Activated naive CD4-positive, alpha-beta T cell treated with anti-CD3 and anti-CD28 coated beads, Interleukin-2, amount 50 U/mL, for 16 hours (primary cell): ENCODE measurements around the gene BEND6.

Experiments
- DNase-seq: peaks from one replicate; pipeline ENCODE4 v3.0.0-alpha.2; 2020

BEND6 gene

GRCh38 chr6:56954403-56955170, at the start of gene BEND6:
BEND6 (plus strand) TSS chr6:56955107; CDS start chr6:56981811, 26,704 bp downstream.
- DNase-seq = peak; percentile 52

- DNase-seq = no peak
Observed at GRCh38 chr6:56905378-56905777, 49.5 kb upstream of the BEND6 start.

DNA sequence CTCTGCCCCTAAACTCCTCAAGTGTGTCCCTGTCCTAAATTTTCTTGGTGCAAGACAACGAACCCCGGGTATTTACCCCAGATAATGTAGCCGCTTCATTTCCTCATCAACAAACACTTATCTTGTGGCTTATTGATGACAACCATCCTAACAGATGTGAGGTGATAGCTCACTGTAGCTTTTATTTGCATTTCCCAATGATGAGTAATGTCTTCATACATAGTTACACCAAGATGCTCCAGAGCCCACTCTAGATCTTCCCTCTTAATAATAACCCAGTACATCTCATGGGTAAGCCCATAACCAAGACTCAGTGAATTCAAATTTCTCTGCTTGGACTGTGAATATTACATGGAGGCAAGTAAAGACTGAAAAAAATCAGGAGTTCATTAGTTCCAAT, 48.2 kb upstream of the BEND6 start:
- no peak for DNase-seq

DNA sequence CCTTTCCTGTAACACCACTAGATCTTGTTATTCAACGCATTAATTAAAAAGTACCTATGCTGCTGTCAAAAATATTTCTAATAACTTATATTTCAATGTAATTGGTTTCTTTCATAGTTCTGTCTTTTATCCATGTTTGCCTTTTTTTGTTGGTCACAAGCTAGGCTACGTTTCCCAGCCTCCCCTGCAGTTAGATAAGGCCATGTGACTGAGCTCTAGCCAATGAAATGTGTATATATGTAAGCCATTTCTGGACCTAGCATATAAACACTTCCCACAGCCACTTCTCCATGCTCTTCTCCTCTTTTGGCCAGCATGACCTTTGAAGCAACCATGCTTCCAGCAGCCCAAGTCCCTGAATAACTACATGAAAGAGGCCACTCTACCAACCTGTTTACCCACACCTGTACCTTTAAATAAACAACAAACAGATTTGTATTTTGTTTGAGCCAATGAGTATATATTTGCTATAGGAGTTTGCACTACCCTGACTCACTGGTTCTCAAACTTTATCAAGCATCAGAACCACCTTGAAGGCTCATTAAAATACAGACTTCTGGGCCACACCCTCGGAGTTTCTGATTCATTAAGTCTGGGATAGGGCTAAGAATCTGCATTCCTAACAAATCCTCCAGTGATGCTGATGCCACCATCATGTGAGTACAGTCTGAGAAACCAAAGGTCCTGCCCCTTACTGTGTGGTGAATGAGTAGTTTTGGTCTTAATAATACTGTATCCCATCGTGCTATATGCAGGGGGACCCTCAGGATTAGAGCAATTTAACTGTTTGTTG, 45.6 kb upstream of the BEND6 start:
- DNase-seq = no peak

GRCh38 chr6:56911847-56912246, 43.1 kb upstream of the BEND6 start:
- no peak for DNase-seq

DNA sequence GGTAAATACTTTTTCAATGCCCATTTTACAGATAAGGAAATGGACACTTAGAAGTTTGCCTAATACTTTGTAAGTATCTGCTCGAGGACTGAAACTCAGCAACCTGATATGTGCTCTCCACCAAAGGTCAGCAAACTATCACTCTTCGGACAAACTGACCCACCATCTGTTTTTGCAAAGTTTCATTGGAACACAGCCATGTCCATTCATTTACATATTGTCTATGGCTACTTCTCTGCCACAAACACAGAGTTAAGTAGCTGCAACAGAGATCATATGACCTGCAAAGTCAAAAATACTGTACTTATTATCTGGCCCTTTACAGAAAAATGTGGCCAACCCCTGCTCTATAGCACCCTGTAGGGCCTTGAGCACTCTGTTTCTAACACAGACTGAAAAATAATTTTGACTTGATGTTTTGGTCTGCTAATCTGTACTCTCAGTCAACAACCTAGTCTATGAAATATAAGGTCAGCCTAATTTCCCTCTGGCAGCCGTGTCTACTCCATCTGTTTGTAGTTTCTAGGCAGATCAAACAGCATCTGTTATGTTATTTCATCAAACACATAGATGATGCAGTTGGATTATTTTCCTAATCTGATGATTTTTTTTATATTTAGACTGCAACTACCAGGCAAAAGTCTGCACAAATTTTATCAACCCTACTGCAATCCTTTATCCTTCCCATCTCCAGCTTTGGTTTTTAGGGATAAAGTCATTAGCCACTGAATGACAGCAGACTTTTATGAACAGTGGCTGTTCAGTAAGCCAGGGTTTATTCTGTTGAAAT, 41.4 kb upstream of the BEND6 start:
- no peak for DNase-seq

GRCh38 chr6:56914798-56915658, 39.9 kb upstream of the BEND6 start:
- DNase-seq = no peak

- no peak for DNase-seq
Observed at GRCh38 chr6:56915832-56916231, 39.1 kb upstream of the BEND6 start.

DNA sequence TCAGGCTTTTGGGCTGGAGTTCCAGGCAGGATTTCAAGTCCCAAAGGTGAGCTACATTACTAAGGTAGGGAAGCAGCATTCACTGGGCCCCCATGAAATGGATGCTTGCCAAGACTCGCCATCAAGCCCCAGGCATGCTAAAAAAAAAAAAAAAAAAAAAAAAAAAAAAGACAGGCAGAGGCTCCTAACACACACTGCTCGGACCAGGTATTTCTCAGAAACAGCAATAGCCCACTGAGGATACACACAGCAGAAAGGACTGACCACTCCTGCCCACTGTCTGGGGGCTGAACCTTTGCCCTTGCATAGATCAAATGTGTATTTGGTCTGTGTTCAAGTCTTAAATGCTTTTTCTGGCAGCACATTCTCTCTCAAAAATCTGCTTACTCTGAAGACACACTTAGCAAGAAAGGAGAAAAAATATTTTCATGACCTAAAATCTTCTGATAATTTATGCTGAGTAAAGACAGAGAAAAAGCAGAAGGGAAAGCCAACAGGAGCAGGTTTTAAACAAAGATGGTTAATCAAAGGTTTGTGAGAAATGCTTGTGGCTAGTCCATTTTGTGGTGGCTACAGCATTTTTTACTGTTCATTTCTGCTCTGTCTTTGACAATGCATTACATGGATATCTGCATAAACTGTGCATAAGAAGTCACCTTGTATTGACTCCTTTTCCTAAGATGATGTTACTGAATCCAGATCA, 37.9 kb upstream of the BEND6 start:
- DNase-seq = no peak

GRCh38 chr6:56922645-56923044, 32.3 kb upstream of the BEND6 start:
- no peak for DNase-seq

- no peak for DNase-seq
Observed at GRCh38 chr6:56923565-56923964, 31.3 kb upstream of the BEND6 start.

DNA sequence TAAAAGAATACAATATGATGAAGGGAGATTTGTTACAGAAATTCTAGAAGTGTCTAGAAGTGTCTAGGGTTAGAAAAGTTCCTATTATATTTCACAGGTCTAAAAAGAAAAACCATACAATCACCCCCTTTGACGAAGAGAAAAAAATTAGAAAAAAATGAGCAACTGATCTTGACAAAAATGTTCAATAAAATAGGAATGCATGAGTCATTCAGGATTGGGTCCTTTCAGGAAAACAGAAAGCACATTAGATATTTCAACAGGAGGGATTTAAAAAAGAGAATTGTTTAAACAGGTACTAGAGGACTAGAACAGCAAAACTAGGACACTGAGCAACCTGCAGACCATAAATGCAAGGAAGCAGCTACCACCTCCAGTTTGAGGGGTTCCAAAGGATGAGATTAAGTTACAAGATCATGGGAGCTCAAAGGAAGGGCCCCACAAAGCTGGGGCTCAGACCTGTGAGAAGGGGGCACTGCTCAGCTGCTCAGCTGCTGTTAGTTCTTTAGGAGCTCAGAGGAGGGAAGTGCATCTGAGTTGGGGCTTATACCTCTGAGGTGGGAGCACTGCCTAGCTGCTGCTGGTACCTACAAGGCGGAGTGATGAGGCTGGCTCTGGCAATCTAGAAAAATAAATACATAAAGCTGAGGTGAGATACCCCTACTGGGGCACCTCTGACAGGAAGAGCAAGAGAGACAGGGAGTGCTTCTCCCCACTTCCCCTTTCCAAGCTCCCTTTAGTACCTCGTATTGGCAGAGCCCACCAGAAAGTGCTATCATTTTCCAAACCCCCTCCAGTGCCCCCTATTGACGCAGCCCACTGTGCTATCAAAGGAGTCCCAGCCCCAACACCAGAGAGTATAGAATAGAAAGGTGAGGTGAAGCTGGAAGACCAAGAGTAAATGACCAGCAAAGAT, 27.1 kb upstream of the BEND6 start:
- no peak for DNase-seq

- DNase-seq = no peak
Observed at GRCh38 chr6:56930846-56931245, 24.1 kb upstream of the BEND6 start.

GRCh38 chr6:56932910-56933477, 21.9 kb upstream of the BEND6 start:
- no peak for DNase-seq

- no peak for DNase-seq
Observed at GRCh38 chr6:56933650-56934049, 21.3 kb upstream of the BEND6 start.

- no peak for DNase-seq
Observed at GRCh38 chr6:56934876-56935275, 20.0 kb upstream of the BEND6 start.

DNA sequence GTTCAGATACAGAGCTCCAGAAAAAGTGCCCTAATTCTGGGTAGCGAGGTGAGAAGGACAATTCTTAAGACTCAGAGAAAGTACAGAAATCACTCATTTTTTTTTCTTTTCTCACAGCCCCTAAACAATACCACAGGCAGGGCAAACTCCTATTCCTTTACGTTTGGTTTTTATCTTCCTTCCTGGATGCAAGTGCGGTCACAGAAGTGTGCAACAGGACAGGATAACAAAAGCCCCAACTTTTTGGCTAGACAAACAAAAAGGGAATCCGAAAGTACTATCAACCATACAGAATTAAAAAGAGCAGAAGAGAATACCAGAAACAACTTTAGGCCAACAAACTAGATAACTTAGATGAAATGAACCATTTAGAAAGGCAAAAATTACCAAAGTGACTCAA, 18.4 kb upstream of the BEND6 start:
- no peak for DNase-seq

DNA sequence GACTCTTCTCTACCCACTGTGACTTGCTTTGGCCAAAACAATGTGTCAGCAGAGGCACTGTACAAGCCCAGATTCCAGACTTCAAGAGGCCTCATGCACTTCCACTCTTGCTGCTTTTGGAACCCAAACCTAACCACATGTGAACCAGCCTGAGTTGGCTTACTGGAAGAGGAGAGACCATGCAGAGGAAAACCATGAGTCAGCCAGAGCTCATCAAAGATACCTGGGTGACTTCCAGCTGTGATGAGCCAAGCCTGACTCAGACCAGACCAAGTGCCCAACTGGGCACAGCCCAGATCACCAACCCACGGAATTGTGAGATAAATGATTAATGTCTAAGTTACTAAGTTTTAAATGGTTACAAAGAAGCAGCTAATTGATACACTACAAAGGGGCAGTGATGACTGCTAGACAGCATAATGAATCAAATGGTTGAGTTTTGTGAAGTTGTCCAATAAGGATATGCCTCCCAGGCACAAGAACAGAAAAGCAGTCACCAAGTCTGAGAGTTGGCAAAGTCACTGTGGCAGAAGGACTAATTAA, 16.2 kb upstream of the BEND6 start:
- no peak for DNase-seq

GRCh38 chr6:56940463-56940862, 14.4 kb upstream of the BEND6 start:
- no peak for DNase-seq

- no peak for DNase-seq
Observed at GRCh38 chr6:56940977-56941376, 13.9 kb upstream of the BEND6 start.
